HG03039 (cell line): ENCODE data around the gene SOAT2.
"Not testable (repeated sequence)": the region's sequence is repeated elsewhere in the genome, so short reads cannot be mapped to it uniquely, and the experiment has no call there.

Experiments used
- ATAC-seq: cut with Tn5 transposase; IDR thresholded peaks from one replicate; pipeline ENCODE4 v1.9.1; 2021; ENCODE audit warnings: mild to moderate bottlenecking, moderate library complexity; ENCODE audit not compliant: unreplicated experiment

Gene SOAT2

GRCh38 chr12:53101931-53102781 lies 1.1 kb upstream of the SOAT2 start:
- no peak for ATAC-seq

GRCh38 chr12:53103860-53104305 lies 597 bp downstream of the SOAT2 start:
- ATAC-seq, result no peak

- ATAC-seq, result no peak
Observed at GRCh38 chr12:53105256-53105655, 2.0 kb downstream of the SOAT2 start.

GRCh38 chr12:53105712-53106439 lies 2.6 kb downstream of the SOAT2 start:
- ATAC-seq, result no peak

- no peak for ATAC-seq
Observed at GRCh38 chr12:53107122-53107521, 3.8 kb downstream of the SOAT2 start.

GRCh38 chr12:53112431-53112830 lies 9.1 kb downstream of the SOAT2 start:
- not testable (repeated sequence) for ATAC-seq

- no peak for ATAC-seq
Observed at GRCh38 chr12:53113136-53113705, 9.9 kb downstream of the SOAT2 start.

GRCh38 chr12:53113951-53114350 lies 10.7 kb downstream of the SOAT2 start:
- no peak for ATAC-seq

GRCh38 chr12:53115112-53115890 lies 12.0 kb downstream of the SOAT2 start:
- no peak for ATAC-seq

- ATAC-seq, result no peak
Observed at GRCh38 chr12:53115891-53116648, 12.8 kb downstream of the SOAT2 start.

- no peak for ATAC-seq
Observed at GRCh38 chr12:53118751-53119300, 15.5 kb downstream of the SOAT2 start.

- ATAC-seq, result no peak
Observed at GRCh38 chr12:53120685-53121525, 17.6 kb downstream of the SOAT2 start.

GRCh38 chr12:53122961-53123468 lies 19.7 kb downstream of the SOAT2 start:
- no peak for ATAC-seq

- no peak for ATAC-seq
Observed at GRCh38 chr12:53123578-53124351, 20.5 kb downstream of the SOAT2 start.

GRCh38 chr12:53124352-53124723 lies 21.1 kb downstream of the SOAT2 start:
- no peak for ATAC-seq

GRCh38 chr12:53127169-53127568 lies 23.9 kb downstream of the SOAT2 start:
- ATAC-seq, result no peak

GRCh38 chr12:53128780-53129569 lies 25.7 kb downstream of the SOAT2 start:
- no peak for ATAC-seq
